ENCODE measurements around the gene LMNTD2.

LMNTD2 gene

GRCh38 chr11:554428-555226, 5.9 kb downstream of the LMNTD2 start:
- peak; percentile 68 for DNase-seq (ENCODE audit: low spot score)

GRCh38 chr11:553988-554340, 6.6 kb downstream of the LMNTD2 start:
- DNase-seq (ENCODE audit: low spot score) = no peak

GRCh38 chr11:553083-553987, 7.2 kb downstream of the LMNTD2 start:
- no peak for DNase-seq (ENCODE audit: low spot score)

- DNase-seq (ENCODE audit: low spot score) = no peak
These were observed 8.9 kb downstream of the LMNTD2 start for GRCh38 chr11:551596-551995.

- no peak for DNase-seq (ENCODE audit: low spot score)
These were observed 9.4 kb downstream of the LMNTD2 start for GRCh38 chr11:551131-551530.

- DNase-seq (ENCODE audit: low spot score) = no peak
These were observed 9.8 kb downstream of the LMNTD2 start for GRCh38 chr11:550746-551085.

- DNase-seq (ENCODE audit: low spot score) = no peak
These were observed 10.4 kb downstream of the LMNTD2 start for GRCh38 chr11:550021-550745.

- DNase-seq (ENCODE audit: low spot score) = no peak
These were observed 11.6 kb downstream of the LMNTD2 start for GRCh38 chr11:548700-549603.

- DNase-seq (ENCODE audit: low spot score) = no peak
These were observed 15.4 kb downstream of the LMNTD2 start for GRCh38 chr11:545171-545570.

GRCh38 chr11:544817-545166, 15.7 kb downstream of the LMNTD2 start:
- no peak for DNase-seq (ENCODE audit: low spot score)

GRCh38 chr11:541433-541885, 19.1 kb downstream of the LMNTD2 start:
- DNase-seq (ENCODE audit: low spot score) = no peak

GRCh38 chr11:540583-541432, 19.7 kb downstream of the LMNTD2 start:
- DNase-seq (ENCODE audit: low spot score) = no peak

- DNase-seq (ENCODE audit: low spot score) = no peak
These were observed 20.5 kb downstream of the LMNTD2 start for GRCh38 chr11:539971-540481.

GRCh38 chr11:538431-539051, 22.0 kb downstream of the LMNTD2 start:
- DNase-seq (ENCODE audit: low spot score) = no peak

GRCh38 chr11:537622-538430, 22.7 kb downstream of the LMNTD2 start:
- no peak for DNase-seq (ENCODE audit: low spot score)

GRCh38 chr11:536841-537621, 23.5 kb downstream of the LMNTD2 start, which contains the start of gene LRRC56:
LRRC56 (plus strand) TSS chr11:537527; CDS start chr11:540685, 3,158 bp downstream.
- peak; percentile 78 for DNase-seq (ENCODE audit: low spot score)

GRCh38 chr11:535519-536454, 24.8 kb downstream of the LMNTD2 start, which contains the start of gene HRAS:
HRAS (minus strand) TSS chr11:535576.
- peak; percentile 97 for DNase-seq (ENCODE audit: low spot score)

Data from hematopoietic multipotent progenitor cell treated with erythropoietin and hydrocortisone succinate and interleukin-3 and kit ligand, for 17 days (in vitro differentiated cells).